Measurements from ENCODE around the gene AMN. TPM values are rescaled to one million over a fixed set of nuclear protein-coding genes. Genes with fewer than 3 reads are reported as not detected.

The AMN gene
- total RNA-seq, 2 experiments from 2014 or later, result 0.35 to 5.6 TPM

GRCh38 chr14:102911541-102911951, 10.9 kb upstream of the AMN start:
- CTCF ChIA-PET (ENCODE audit: unreplicated experiment), result no interaction called here

DNA sequence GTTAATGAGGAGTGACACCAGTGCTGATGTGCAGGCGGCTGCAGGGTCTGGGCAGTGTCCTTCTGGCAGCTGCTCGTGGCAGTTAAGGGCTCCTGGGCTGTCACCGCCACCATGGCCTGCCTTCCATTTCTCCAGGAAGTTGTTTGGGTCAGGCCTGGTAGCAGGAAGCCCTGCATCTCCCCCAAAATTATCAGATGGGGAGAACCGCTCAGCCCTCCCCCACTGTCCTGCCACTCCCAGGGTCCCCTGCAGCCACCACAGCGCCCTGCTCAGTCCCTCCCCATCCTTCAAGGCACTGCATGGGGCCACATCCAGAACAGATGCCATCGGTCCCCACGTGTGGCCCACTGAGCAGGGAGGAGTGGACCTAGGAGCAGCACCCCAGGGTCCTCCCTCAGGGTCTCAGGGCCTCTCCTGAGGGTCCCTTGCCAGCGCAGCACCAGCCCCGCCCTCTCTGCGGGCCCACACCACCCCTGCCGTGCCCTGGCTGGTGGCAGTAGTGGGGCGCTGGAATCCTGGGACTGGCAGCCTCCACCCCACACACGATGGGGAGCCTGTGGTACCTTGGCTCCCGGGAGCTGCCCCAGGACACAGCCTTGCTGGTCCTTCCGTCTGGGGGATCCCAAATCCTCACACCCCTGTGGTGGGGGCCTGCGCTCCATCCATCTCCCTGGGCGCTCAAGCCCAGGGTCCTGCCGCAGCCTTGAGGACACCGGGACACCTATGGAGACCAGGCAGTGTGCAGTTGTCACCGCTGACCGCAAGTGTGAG, 10.3 kb upstream of the AMN start:
- Histone ChIP-seq H3K9me3 (ENCODE audit: low read length) (no peaks in the 10 kb centered on the region), H3K36me3 (ENCODE audit: insufficient read depth, low read length) (no peaks in the 10 kb centered on the region), H3K9me2 (ENCODE audit: insufficient read depth, low read length) (no peaks in the 10 kb centered on the region), H2AFZ (ENCODE audit: low read length) (no peak overlapping the region), H3K4me2 (ENCODE audit: low read length) (no peak overlapping the region), H3K4me3 (ENCODE audit: low read depth, low read length, poor library complexity, severe bottlenecking) (no peak overlapping the region), H3K27ac (ENCODE audit: low read depth, low read length, poor library complexity, severe bottlenecking) (no peak overlapping the region), H3K4me1 (ENCODE audit: insufficient read depth, low read length, poor library complexity, severe bottlenecking) (peaks cover 22% of the 10 kb centered on the region), H4K20me1 (ENCODE audit: insufficient read depth, low read length) (peaks cover 8% of the 10 kb centered on the region; the same call in 1 of the 2 replicates), H3K79me2 (ENCODE audit: insufficient read depth, low read depth, low read length) (no peaks in the 10 kb centered on the region)
- CTCF ChIA-PET (ENCODE audit: unreplicated experiment), result no interaction called here
- POLR2A ChIA-PET, result interaction anchor here (0.6 kb wide), 1 partner anchor 389 kb away, joined by 6 read pairs; no protein-coding TSS in a partner anchor
- DNase-seq (ENCODE audit: low spot score), result no peak
- intact Hi-C loops (cut with micrococcal nuclease; ENCODE audit: unreplicated experiment), result no loop called here
- TF ChIP-seq CTCF (conservative IDR thresholded peaks at IDR 0.05; ENCODE audit: low read length) (no peak), EZH2phosphoT487 (IDR thresholded peaks at IDR 0.05; ENCODE audit: borderline replicate concordance, low read depth, low read length) (no peak)
- BruUV-seq (replicated peaks), result no TSS peak

More at GRCh38 chr14:102911541-102911951, 10.9 kb upstream of the AMN start:
- Histone ChIP-seq H4K20me1 (ENCODE audit: insufficient read depth, low read length) (peaks cover 8% of the 10 kb centered on the region; the same call in 1 of the 2 replicates), H3K9me2 (ENCODE audit: insufficient read depth, low read length) (no peaks in the 10 kb centered on the region), H3K4me1 (ENCODE audit: insufficient read depth, low read length, poor library complexity, severe bottlenecking) (peaks cover 16% of the 10 kb centered on the region), H3K79me2 (ENCODE audit: insufficient read depth, low read depth, low read length) (no peaks in the 10 kb centered on the region), H2AFZ (ENCODE audit: low read length) (no peak overlapping the region), H3K36me3 (ENCODE audit: insufficient read depth, low read length) (no peaks in the 10 kb centered on the region), H3K4me3 (ENCODE audit: low read depth, low read length, poor library complexity, severe bottlenecking) (no peak overlapping the region), H3K9me3 (ENCODE audit: low read length) (no peaks in the 10 kb centered on the region), H3K4me2 (ENCODE audit: low read length) (no peak overlapping the region), H3K27ac (ENCODE audit: low read depth, low read length, poor library complexity, severe bottlenecking) (no peak overlapping the region)
- BruUV-seq (replicated peaks), result no TSS peak
- POLR2A ChIA-PET, result no interaction called here
- DNase-seq (ENCODE audit: low spot score), result no peak
- intact Hi-C loops (cut with micrococcal nuclease; ENCODE audit: unreplicated experiment), result no loop called here
- TF ChIP-seq EZH2phosphoT487 (IDR thresholded peaks at IDR 0.05; ENCODE audit: borderline replicate concordance, low read depth, low read length), result no peak
- TF ChIP-seq CTCF (conservative IDR thresholded peaks at IDR 0.05; ENCODE audit: low read length), result no peak
